ENCODE measurements around the gene JAKMIP1.

The JAKMIP1 gene

DNA sequence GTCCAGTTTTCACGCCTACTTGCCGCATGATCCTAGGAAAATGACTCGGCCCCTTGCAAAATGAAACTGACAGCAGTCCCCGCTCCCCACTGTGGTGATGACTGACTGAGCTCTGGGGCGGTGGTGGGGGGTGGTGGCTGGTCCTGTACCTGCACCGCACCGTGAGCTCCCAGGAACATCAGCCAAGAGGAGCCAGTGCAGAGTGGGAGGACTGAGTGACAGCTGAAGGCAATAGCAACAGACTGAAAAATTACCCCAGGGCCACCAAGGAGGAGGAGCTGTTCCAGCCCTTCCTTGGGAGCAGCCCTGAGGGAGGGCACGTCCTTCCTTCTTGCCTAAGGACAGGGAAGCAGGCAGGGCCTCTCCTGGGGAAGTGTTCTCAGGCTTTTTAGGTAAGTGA lies 179.7 kb downstream of the JAKMIP1 start:
- no peaks in the 10 kb centered on the region for H3K4me1 ChIP-seq (ENCODE audit: control insufficient read depth, insufficient read depth, low read length)
- H3K9ac ChIP-seq (ENCODE audit: low read length in 2 of 2), result no peak overlapping the region
- H3K27me3 ChIP-seq (ENCODE audit: control insufficient read depth in 1 of 2, insufficient read depth in 2 of 2, low read length in 2 of 2), result peaks cover 4 to 8% of the 10 kb centered on the region in 2 donors
- no peaks in the 10 kb centered on the region for H3K9me3 ChIP-seq (ENCODE audit: control insufficient read depth in 2 of 2, low read length in 2 of 2)
- H3K36me3 ChIP-seq (ENCODE audit: control insufficient read depth in 2 of 2, insufficient read depth in 2 of 2, low read length in 2 of 2), result no peaks in the 10 kb centered on the region
- no peak overlapping the region for H3K27ac ChIP-seq (ENCODE audit: low read length)
- no peak overlapping the region for H3K4me3 ChIP-seq (ENCODE audit: low read length in 2 of 2)

DNA sequence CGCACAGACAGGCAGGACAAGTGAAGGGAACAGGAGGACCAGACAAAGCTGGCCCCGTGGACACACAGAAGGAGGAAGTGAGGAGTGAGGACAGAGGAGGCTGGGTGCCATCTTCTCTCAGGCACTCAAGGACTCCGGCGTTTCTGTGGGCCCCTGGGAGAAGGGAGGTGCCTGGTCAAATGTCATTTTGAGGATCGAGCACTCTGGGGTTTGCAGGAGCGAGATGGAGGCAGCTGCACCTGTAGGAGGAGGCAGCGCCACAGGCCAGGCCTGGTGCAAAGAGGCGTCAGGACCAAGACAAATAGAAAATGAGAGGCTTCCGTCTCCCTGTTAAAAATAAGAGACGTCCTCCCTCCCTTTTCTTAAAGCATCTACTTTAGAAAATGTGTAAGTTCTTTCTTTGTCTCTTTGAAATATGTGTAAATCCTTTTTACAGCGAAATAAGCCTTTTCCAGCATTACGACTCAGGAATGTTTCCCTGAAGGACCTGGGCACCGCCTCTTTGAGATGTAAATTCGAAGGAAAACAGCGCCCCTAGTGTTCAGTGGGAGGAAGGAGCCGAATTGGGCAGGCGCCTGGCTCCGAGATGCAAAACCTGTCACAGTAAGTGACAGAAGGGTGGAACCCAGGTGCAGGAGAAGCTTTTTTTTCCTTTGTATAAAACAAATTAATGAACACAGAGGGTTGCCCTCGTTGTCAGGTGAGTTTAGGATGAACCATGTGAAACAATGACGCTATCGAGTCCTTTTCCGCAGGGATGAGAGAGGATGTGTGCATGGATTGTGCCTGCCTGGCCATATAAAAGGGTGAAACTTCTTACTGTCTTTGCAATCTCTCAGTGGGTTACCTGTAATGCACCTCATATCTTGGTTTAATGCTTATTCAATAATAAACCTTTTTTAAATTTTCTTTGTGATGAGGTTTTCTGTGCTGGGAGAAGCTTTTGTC lies 180.8 kb downstream of the JAKMIP1 start:
- Histone ChIP-seq H3K27ac (ENCODE audit: low read length) (no peak overlapping the region), H3K9me3 (ENCODE audit: control insufficient read depth in 2 of 2, low read length in 2 of 2) (no peaks in the 10 kb centered on the region), H3K36me3 (ENCODE audit: control insufficient read depth in 2 of 2, insufficient read depth in 2 of 2, low read length in 2 of 2) (no peaks in the 10 kb centered on the region), H3K4me3 (ENCODE audit: low read length in 2 of 2) (no peak overlapping the region), H3K27me3 (ENCODE audit: control insufficient read depth in 1 of 2, insufficient read depth in 2 of 2, low read length in 2 of 2) (peaks cover 5 to 8% of the 10 kb centered on the region in 2 donors), H3K9ac (ENCODE audit: low read length in 2 of 2) (no peak overlapping the region), H3K4me1 (ENCODE audit: control insufficient read depth, insufficient read depth, low read length) (no peaks in the 10 kb centered on the region)

DNA sequence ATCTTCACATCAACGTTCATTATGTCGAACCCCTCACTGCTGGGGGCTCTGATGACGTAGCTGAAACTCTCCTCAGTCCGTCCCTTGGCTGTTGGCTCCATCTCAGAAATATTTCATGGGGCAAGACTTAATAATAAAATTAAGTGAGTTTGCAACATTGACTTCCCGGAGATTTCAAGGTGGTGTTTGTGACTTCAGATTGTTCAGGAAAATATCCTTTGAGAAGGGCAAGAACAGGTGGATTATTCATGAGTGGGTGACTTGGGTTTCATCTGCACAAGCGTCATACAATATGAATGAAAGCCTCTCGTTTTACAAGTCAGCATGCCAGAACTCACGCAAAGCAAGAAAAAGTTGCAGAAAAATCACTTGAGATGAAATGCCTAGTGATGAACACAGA lies 182.0 kb downstream of the JAKMIP1 start, which contains the start of gene C4orf50:
Gene C4orf50 (minus strand): TSS at position 101 of the 400 bp plus-strand sequence.
- H3K4me3 ChIP-seq (ENCODE audit: low read length in 2 of 2), result no peak within 1 kb of the TSS
- H3K4me1 ChIP-seq (ENCODE audit: control insufficient read depth, insufficient read depth, low read length), result no peaks in the 10 kb centered on the region
- no peaks in the 10 kb centered on the region for H3K36me3 ChIP-seq (ENCODE audit: control insufficient read depth in 2 of 2, insufficient read depth in 2 of 2, low read length in 2 of 2)
- no peaks in the 10 kb centered on the region for H3K9me3 ChIP-seq (ENCODE audit: control insufficient read depth in 2 of 2, low read length in 2 of 2)
- peaks cover 6 to 8% of the 10 kb centered on the region in 2 donors for H3K27me3 ChIP-seq (ENCODE audit: control insufficient read depth in 1 of 2, insufficient read depth in 2 of 2, low read length in 2 of 2)
- no peak within 1 kb of the TSS for H3K27ac ChIP-seq (ENCODE audit: low read length)
- H3K9ac ChIP-seq (ENCODE audit: low read length in 2 of 2), result no peak within 1 kb of the TSS

DNA sequence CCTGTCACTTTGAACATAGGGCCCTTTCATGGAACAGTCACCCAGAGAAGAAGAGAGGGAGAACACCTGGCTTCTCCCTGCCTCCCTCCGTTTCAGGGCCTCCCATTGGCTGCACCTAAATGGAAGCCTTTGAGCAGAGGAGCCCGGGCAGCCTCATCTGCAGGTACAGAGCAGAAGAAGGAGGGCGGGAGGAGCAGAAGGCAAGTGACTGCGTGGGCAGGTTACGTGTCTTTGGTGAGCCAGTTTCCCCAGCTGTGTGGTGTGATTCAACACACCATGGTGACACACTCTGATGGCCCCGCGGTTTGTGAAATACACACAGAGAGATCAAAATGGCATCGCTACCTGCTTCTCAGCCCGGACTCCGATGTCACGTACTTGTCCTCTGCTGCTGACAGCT lies 182.5 kb downstream of the JAKMIP1 start:
- Histone ChIP-seq H3K4me1 (ENCODE audit: control insufficient read depth, insufficient read depth, low read length) (no peaks in the 10 kb centered on the region), H3K36me3 (ENCODE audit: control insufficient read depth in 2 of 2, insufficient read depth in 2 of 2, low read length in 2 of 2) (no peaks in the 10 kb centered on the region), H3K27me3 (ENCODE audit: control insufficient read depth in 1 of 2, insufficient read depth in 2 of 2, low read length in 2 of 2) (peaks cover 4 to 8% of the 10 kb centered on the region in 2 donors)

DNA sequence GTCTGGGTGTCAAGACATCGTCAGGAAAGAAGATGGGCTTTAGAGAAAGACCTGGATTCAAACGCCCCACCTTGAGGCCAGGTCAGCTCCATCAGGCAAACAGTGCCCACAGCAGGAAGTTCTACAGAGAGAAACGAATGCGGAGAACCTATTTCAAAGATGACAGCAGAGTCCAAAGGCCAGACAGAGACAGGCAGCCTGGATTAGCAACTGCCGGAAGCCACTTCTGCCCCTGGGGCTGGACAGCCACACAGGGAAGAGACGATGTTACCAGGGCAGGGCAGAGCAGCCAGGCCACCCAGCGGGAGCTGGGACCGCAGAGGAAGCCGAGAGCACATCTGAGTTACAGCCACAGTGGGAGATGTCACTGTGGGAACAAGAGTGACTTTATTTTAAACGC lies 183.3 kb downstream of the JAKMIP1 start:
- H3K36me3 ChIP-seq (ENCODE audit: control insufficient read depth in 2 of 2, insufficient read depth in 2 of 2, low read length in 2 of 2), result no peaks in the 10 kb centered on the region
- peaks cover 4 to 8% of the 10 kb centered on the region in 2 donors for H3K27me3 ChIP-seq (ENCODE audit: control insufficient read depth in 1 of 2, insufficient read depth in 2 of 2, low read length in 2 of 2)
- no peaks in the 10 kb centered on the region for H3K4me1 ChIP-seq (ENCODE audit: control insufficient read depth, insufficient read depth, low read length)
- no peak overlapping the region for H3K4me3 ChIP-seq (ENCODE audit: low read length in 2 of 2)
- H3K27ac ChIP-seq (ENCODE audit: low read length), result no peak overlapping the region
- H3K9ac ChIP-seq (ENCODE audit: low read length in 2 of 2), result no peak overlapping the region
- H3K9me3 ChIP-seq (ENCODE audit: control insufficient read depth in 2 of 2, low read length in 2 of 2), result no peaks in the 10 kb centered on the region

More for the DNA sequence above, 182.5 kb downstream of the JAKMIP1 start:
- no peak overlapping the region for H3K9ac ChIP-seq (ENCODE audit: low read length in 2 of 2)
- H3K27ac ChIP-seq (ENCODE audit: low read length), result no peak overlapping the region
- H3K9me3 ChIP-seq (ENCODE audit: control insufficient read depth in 2 of 2, low read length in 2 of 2), result no peaks in the 10 kb centered on the region
- no peak overlapping the region for H3K4me3 ChIP-seq (ENCODE audit: low read length in 2 of 2)

DNA sequence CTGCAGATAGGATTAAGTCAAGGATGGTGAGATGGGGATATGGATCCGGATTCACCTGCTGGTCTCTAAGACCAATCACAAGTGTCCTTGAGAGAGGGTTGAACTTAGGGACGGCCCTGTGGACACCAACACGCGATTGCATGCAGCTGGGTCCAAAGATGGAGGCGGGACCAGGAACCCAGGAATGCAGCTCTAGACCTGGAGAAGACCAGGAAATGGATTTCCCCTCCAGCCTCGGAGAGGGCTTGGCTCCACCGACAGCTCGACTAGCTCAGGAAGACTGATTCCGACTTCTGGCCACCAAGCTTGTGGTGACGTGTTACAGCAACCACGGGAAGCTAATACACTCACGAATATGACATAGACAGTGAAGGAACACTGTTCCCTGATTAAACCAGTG lies 186.8 kb downstream of the JAKMIP1 start:
- Histone ChIP-seq H3K9me3 (ENCODE audit: control insufficient read depth in 2 of 2, low read length in 2 of 2) (no peaks in the 10 kb centered on the region), H3K27me3 (ENCODE audit: control insufficient read depth in 1 of 2, insufficient read depth in 2 of 2, low read length in 2 of 2) (peaks cover 15% of the 10 kb centered on the region in 2 donors), H3K27ac (ENCODE audit: low read length) (no peak overlapping the region), H3K9ac (ENCODE audit: low read length in 2 of 2) (no peak overlapping the region), H3K36me3 (ENCODE audit: control insufficient read depth in 2 of 2, insufficient read depth in 2 of 2, low read length in 2 of 2) (no peaks in the 10 kb centered on the region), H3K4me3 (ENCODE audit: low read length in 2 of 2) (no peak overlapping the region), H3K4me1 (ENCODE audit: control insufficient read depth, insufficient read depth, low read length) (no peaks in the 10 kb centered on the region)

DNA sequence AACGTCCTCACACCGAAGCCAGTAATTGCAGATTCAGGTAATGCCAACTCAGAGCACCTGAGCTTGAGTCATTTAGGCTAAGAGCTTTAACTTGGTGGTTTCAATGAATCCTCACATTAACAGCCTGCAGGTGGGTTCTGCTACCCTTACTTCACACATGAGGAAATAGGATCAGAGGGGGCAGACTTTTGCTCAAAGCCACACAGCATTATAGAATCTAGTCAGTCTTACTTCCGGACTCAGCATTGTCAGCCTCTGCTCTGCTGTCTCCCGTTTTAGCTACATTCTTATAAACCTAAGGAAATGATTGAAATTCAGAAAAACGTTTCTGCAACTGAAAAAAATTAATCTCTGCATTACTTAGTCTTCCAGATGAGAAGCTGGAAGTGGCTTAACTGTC lies 188.1 kb downstream of the JAKMIP1 start:
- Histone ChIP-seq H3K4me3 (ENCODE audit: low read length in 2 of 2) (no peak overlapping the region), H3K4me1 (ENCODE audit: control insufficient read depth, insufficient read depth, low read length) (no peaks in the 10 kb centered on the region), H3K27ac (ENCODE audit: low read length) (no peak overlapping the region), H3K36me3 (ENCODE audit: control insufficient read depth in 2 of 2, insufficient read depth in 2 of 2, low read length in 2 of 2) (no peaks in the 10 kb centered on the region), H3K9ac (ENCODE audit: low read length in 2 of 2) (no peak overlapping the region), H3K9me3 (ENCODE audit: control insufficient read depth in 2 of 2, low read length in 2 of 2) (no peaks in the 10 kb centered on the region), H3K27me3 (ENCODE audit: control insufficient read depth in 1 of 2, insufficient read depth in 2 of 2, low read length in 2 of 2) (peaks cover 17 to 18% of the 10 kb centered on the region in 2 donors)

DNA sequence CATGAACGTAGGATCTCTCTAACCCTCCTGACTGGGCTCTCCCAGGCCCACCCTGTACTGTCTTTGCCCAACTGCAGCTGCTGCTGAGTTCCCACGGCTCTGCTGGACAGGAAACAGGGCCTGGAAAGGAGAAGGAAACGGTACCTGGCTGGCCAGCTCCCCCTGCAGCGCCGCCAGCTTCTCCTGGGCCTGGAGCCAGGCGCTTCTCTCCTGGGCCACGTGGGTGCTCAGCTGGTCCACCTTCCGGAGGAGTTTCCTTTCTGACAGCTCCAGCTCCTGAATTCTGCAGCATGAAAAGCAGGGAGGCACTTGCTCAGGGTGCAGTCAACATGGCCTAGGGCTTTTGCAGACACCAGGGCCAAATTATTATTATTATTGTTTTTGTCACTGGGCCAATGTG lies 188.7 kb downstream of the JAKMIP1 start:
- Histone ChIP-seq H3K4me3 (ENCODE audit: low read length in 2 of 2) (no peak overlapping the region), H3K36me3 (ENCODE audit: control insufficient read depth in 2 of 2, insufficient read depth in 2 of 2, low read length in 2 of 2) (no peaks in the 10 kb centered on the region), H3K9ac (ENCODE audit: low read length in 2 of 2) (no peak overlapping the region), H3K4me1 (ENCODE audit: control insufficient read depth, insufficient read depth, low read length) (no peaks in the 10 kb centered on the region), H3K9me3 (ENCODE audit: control insufficient read depth in 2 of 2, low read length in 2 of 2) (no peaks in the 10 kb centered on the region), H3K27me3 (ENCODE audit: control insufficient read depth in 1 of 2, insufficient read depth in 2 of 2, low read length in 2 of 2) (peaks cover 17 to 18% of the 10 kb centered on the region in 2 donors), H3K27ac (ENCODE audit: low read length) (no peak overlapping the region)

DNA sequence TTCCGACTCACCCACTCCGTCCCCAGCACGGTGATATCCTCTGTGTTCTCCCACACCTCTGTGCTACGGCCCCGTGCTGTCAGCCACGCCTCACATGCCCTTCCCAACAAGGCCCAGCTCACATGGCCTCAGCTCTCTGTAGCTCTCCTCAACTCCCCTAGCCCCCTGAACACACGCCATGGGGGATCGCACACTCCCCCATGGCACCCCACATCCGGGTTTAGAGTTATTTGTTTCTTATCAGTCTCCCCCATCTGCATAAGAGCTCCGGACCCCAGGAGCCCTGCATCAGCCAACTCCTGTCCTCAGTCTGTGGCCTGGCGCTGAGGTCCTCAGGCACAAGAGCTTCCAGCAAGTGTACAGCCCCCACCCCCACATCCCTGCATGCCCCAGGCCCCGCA lies 189.1 kb downstream of the JAKMIP1 start:
- Histone ChIP-seq H3K4me1 (ENCODE audit: control insufficient read depth, insufficient read depth, low read length) (no peaks in the 10 kb centered on the region), H3K27me3 (ENCODE audit: control insufficient read depth in 1 of 2, insufficient read depth in 2 of 2, low read length in 2 of 2) (peaks cover 17 to 18% of the 10 kb centered on the region in 2 donors), H3K36me3 (ENCODE audit: control insufficient read depth in 2 of 2, insufficient read depth in 2 of 2, low read length in 2 of 2) (no peaks in the 10 kb centered on the region), H3K9me3 (ENCODE audit: control insufficient read depth in 2 of 2, low read length in 2 of 2) (no peaks in the 10 kb centered on the region), H3K9ac (ENCODE audit: low read length in 2 of 2) (no peak overlapping the region), H3K27ac (ENCODE audit: low read length) (no peak overlapping the region), H3K4me3 (ENCODE audit: low read length in 2 of 2) (no peak overlapping the region)

DNA sequence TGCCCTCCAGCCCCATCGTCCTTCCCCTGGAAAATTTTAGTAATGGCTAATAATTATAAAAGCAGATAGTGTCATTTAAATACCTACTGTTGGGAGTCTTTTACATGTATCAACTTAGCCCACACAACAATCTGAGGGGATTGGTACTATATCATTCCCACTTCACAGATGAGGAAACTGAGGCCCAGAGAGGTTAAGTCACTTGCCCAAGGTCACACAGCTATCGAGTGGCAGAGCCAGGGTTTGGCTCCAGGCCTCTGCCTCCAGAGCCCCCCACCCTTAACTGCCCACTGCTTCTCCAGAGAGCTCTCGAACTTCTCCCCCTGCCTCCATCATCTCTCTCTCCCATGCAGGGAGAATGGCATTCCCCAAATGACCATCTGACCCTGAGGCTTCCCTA lies 189.6 kb downstream of the JAKMIP1 start:
- Histone ChIP-seq H3K4me1 (ENCODE audit: control insufficient read depth, insufficient read depth, low read length) (no peaks in the 10 kb centered on the region), H3K27ac (ENCODE audit: low read length) (no peak overlapping the region), H3K27me3 (ENCODE audit: control insufficient read depth in 1 of 2, insufficient read depth in 2 of 2, low read length in 2 of 2) (peaks cover 17 to 18% of the 10 kb centered on the region in 2 donors), H3K36me3 (ENCODE audit: control insufficient read depth in 2 of 2, insufficient read depth in 2 of 2, low read length in 2 of 2) (no peaks in the 10 kb centered on the region), H3K4me3 (ENCODE audit: low read length in 2 of 2) (no peak overlapping the region), H3K9me3 (ENCODE audit: control insufficient read depth in 2 of 2, low read length in 2 of 2) (no peaks in the 10 kb centered on the region), H3K9ac (ENCODE audit: low read length in 2 of 2) (no peak overlapping the region)

DNA sequence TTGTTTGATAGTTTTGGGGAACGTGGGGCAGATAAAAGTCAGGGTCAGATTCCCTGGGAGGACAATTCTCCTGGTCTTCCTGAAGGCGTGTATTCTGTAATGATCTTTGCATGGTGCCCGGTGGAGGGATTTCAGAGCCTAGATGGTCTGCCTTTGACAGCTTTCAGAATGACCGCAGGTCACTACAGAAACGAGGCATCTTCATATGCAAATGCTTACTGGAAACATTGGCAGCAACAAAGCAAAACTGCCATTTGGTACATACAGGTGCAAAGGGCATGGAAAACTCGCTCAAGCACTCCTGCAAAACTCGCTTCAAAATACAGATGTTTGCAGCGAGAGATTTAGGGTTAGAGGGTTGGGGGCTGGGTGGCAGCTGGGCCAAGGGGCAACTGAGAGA lies 190.9 kb downstream of the JAKMIP1 start:
- H3K4me1 ChIP-seq (ENCODE audit: control insufficient read depth, insufficient read depth, low read length), result no peaks in the 10 kb centered on the region
- no peak overlapping the region for H3K9ac ChIP-seq (ENCODE audit: low read length in 2 of 2)
- H3K27ac ChIP-seq (ENCODE audit: low read length), result no peak overlapping the region
- no peaks in the 10 kb centered on the region for H3K9me3 ChIP-seq (ENCODE audit: control insufficient read depth in 2 of 2, low read length in 2 of 2)
- H3K27me3 ChIP-seq (ENCODE audit: control insufficient read depth in 1 of 2, insufficient read depth in 2 of 2, low read length in 2 of 2), result peaks cover 16 to 18% of the 10 kb centered on the region in 2 donors
- H3K36me3 ChIP-seq (ENCODE audit: control insufficient read depth in 2 of 2, insufficient read depth in 2 of 2, low read length in 2 of 2), result no peaks in the 10 kb centered on the region
- H3K4me3 ChIP-seq (ENCODE audit: low read length in 2 of 2), result no peak overlapping the region

Measured in stomach smooth muscle (tissue), 2 donors.